H1 (cell line): ENCODE data around the gene PPIL4.

Source experiments
- ATF3 ChIP-seq: IDR thresholded peaks from 2 replicates; pipeline ENCODE4 v1.6.1; 2011; ENCODE audit warnings: low read depth, mild to moderate bottlenecking, low read length; ENCODE audit not compliant: insufficient read depth
- CEBPB ChIP-seq: IDR thresholded peaks from 2 replicates; pipeline ENCODE4 v1.6.1; 2012; ENCODE audit warnings: low read depth, low read length
- CTCF ChIP-seq, 3 experiments: IDR thresholded peaks; 1 replicate in 2 of 3; 2 replicates in 1 of 3; pipeline versions ENCODE4 v1.5.1 to v1.6.1; 2011; ENCODE audit warnings: low read length in 3 of 3, mild to moderate bottlenecking in 3 of 3, inconsistent platforms in 2 of 3, low read depth in 1 of 3, moderate library complexity in 1 of 3; ENCODE audit not compliant: insufficient read depth in 1 of 3; ENCODE audit errors: control extremely low read depth in 1 of 3
- EZH2 ChIP-seq: fragments of 200-600 bp; sonication (generic); IDR thresholded peaks from 2 replicates; pipeline ENCODE4 v1.7.1; 2012; ENCODE audit warnings: low read depth, mild to moderate bottlenecking, moderate library complexity, low read length, inconsistent platforms; ENCODE audit not compliant: severe bottlenecking
- KDM5A ChIP-seq: fragments of 200-600 bp; IDR thresholded peaks from 2 replicates; pipeline ENCODE4 v1.7.1; 2012; ENCODE audit warnings: mild to moderate bottlenecking, low read length, inconsistent platforms, mixed read lengths
- POLR2A ChIP-seq, 2 experiments: IDR thresholded peaks; 1 replicate in 1 of 2; 2 replicates in 1 of 2; pipeline ENCODE4 v1.6.1; 2011; ENCODE audit warnings: low read depth in 2 of 2, low read length in 2 of 2, mild to moderate bottlenecking in 2 of 2; ENCODE audit errors: control extremely low read depth in 1 of 2
- POLR2AphosphoS5 ChIP-seq: IDR thresholded peaks from 2 replicates; pipeline ENCODE4 v1.6.1; 2011; ENCODE audit warnings: low read depth, low read length
- RFX5 ChIP-seq: IDR thresholded peaks from 2 replicates; pipeline ENCODE4 v1.6.1; 2011; ENCODE audit warnings: low read depth, low read length, improper control_type of control experiment, borderline replicate concordance
- TF ChIP-seq, protein P1 (sequence below): IDR thresholded peaks from 2 replicates; pipeline ENCODE4 v1.6.1; 2012; ENCODE audit warnings: inconsistent platforms
- TF ChIP-seq, protein P2 (sequence below): IDR thresholded peaks from 2 replicates; pipeline ENCODE4 v1.6.1; 2011; ENCODE audit warnings: low read length, improper control_type of control experiment

DNA sequence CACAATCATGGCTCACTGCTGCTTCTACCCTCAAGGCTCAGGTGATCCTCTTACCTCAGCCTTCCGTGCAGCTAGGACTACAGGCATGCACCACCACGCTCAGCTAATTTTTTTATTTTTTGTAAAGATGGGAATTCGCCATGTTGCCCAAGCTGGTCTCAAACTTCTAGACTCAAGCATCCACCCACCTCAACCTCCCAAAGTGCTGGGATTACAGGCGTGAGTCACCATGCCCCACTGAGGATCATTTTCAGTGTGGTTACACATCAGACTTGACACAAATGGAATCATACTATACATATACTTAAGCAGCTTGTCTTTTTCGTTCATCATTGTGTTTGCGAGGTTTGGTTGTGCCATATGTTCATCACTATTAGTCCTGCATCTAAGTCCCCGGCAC lies 87.6 kb downstream of the PPIL4 start:
- TF ChIP-seq RFX5 (no peak), CTCF (IDR thresholded peaks at IDR 0.05; ENCODE audit: control extremely low read depth in 1 of 3, insufficient read depth in 1 of 3, low read depth in 1 of 3, low read length in 3 of 3) (no peak), POLR2AphosphoS5 (no peak), ATF3 (no peak), EZH2 (no peak), POLR2A (IDR thresholded peaks at IDR 0.05; ENCODE audit: control extremely low read depth in 1 of 2, low read depth in 2 of 2, low read length in 2 of 2) (no peak), KDM5A (no peak), CEBPB (no peak)
- TF ChIP-seq, protein P1, sequence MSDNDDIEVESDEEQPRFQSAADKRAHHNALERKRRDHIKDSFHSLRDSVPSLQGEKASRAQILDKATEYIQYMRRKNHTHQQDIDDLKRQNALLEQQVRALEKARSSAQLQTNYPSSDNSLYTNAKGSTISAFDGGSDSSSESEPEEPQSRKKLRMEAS = no peak
- TF ChIP-seq, protein P2, sequence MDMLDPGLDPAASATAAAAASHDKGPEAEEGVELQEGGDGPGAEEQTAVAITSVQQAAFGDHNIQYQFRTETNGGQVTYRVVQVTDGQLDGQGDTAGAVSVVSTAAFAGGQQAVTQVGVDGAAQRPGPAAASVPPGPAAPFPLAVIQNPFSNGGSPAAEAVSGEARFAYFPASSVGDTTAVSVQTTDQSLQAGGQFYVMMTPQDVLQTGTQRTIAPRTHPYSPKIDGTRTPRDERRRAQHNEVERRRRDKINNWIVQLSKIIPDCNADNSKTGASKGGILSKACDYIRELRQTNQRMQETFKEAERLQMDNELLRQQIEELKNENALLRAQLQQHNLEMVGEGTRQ = no peak
